Right renal cortex interstitium (tissue), 3 donors: ENCODE data around the gene NOL7. TPM values are rescaled to one million over a fixed set of nuclear protein-coding genes. Genes with fewer than 3 reads are reported as not detected.
A peak's percentile ranks its signal among the peaks of the same experiment; 100 is the strongest.

ENCODE experiments used
- DNase-seq, 3 donors: peaks; one replicate each; pipeline ENCODE4 v3.0.0-alpha.2; 2013; ENCODE audit warnings: low read depth in 3 of 3, low spot score in 2 of 3
- polyA plus RNA-seq, 3 donors: library from polyadenylated mRNA; unstranded; fragments of 120-200 nt; gene quantifications; one replicate each; pipeline ENCODE4 v1.2.1, GENCODE V29; 2013; ENCODE audit not compliant: insufficient read length in 3 of 3

The NOL7 gene
- polyA plus RNA-seq, 3 donors: 94.6 to 101 (median 97.3) TPM

DNA sequence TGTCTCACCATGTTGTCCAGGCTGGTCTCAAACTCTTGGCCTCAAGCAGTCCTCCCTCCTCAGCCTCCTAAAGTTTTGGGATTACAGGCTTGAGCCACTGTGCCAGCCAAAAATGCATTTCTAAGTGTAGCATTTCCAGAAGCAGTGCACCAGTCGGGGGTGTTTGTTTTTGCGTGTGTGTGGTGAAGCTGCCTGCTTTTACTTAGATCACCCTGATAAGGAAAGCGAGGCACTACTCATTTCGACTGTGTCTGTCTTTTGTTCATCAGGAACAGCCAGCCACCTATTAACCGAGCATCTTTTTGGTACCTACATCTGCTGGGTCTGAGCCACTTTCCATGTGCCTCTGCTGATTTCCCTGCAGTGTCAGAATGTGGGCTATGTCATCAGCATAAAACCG lies 22.0 kb upstream of the NOL7 start:
- no peak for DNase-seq

DNA sequence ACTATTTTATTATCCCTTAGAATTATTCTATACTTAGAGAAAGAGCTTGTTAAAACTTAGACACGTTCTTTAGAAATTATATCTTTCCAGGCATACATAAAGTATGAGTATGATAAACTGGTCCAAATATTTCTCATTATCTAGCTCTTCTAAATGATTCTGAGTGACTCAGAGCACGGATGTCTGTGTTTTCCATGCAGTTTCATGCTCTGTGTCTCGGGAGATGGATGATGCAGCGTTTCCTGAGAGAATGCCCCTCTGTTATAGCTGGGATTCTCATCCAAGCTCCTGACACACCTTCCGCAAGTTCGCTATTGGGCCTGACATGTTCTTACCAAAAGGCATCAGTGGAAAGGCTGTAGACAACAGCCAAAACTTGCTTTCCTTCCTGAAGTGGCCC lies 21.4 kb upstream of the NOL7 start:
- no peak for DNase-seq

DNA sequence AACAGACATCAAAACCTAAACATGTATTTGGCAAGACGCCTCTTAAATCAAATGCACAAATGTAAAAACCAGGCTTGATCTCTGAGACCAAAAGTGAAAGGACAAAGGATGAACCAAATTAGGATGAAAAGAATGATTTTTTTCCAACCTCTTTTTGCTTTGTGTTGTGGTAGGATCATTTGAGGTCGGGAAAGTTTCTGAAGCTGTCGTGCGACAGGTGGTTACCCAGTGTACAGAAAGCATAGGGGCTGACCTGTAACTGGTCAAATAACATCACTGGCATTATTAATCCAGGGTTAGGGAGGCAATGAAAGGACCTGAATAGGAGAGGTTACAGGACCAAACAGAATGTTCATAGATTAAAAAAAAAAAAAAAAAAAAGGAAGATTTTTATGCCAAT lies 18.1 kb upstream of the NOL7 start:
- no peak for DNase-seq

DNA sequence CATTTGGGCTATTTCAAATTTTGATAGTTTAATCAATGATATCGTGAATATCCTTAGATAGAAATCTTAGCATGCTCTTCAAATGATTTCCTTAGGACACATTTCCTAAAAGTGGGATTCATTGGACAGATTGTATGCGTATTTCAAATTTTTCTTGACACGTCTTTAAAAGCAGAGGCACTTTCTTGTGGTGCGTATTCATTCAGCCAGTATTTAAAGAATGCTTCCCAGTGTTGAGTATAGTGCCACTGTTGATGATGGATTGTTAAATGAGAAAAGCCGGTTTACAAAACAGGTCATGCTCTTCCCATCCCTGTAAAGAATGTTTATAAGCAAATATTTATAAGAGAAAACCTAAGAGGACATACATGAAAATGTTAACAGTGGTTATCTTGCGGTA lies 15.1 kb upstream of the NOL7 start:
- DNase-seq: no peak

DNA sequence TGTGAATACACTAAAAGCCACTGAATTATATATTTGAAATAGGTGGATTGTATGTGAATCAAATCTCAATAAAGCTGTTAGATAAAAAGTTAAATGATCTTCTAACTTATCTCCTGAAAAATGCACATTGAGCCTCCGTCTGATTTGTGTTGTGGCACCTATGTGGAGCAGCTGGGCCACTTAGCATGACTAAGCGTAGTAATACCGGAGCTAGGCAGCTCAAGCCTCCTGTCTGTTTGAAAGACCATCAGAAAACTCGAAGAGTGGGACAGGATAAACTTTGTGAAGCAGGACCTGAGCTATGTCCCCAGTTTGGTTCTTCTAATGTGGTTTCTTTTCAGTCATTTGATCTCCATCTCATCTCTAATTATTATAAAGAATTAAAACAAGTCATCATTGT lies 11.0 kb upstream of the NOL7 start:
- no peak for DNase-seq

DNA sequence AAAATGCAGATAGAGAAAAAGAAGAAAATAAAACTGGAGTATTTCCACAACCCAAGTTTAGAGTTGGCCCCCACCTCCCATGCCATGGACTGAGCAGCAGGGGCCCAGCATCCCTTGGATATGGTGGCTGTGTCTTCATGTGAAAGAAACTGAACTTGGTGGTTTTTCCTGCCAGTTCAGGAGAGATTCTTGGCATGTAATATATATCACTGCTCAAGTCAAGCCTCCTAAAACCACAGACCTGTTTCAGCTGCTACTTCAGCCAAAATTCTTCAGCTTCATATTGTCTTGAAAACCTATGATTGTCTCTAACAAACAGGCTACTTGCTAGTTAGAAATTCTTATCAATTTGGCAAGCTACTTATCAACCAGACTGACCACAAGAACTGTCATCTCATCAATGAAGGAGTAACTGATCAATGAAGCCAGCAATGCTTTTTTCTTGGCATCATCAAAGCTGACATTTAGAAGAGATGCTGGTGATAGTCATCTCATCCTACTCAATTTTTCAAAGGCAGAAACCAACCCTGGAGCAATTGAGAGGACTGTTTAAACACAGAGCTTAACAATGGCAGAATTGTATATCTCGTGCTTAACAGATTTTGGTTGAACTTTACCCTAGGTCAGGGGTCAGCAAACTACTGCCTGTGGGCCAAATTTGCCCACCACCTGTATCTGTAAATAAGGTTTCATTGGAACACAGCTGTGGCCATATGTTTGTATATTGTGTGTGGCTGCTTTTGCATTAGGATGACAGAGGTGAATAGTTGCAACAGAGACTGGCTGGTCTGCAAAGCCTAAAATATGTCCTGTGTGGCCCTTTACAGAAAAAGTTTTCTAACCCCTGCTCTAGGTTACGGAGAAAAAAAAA lies 10.4 kb upstream of the NOL7 start:
- DNase-seq: no peak

DNA sequence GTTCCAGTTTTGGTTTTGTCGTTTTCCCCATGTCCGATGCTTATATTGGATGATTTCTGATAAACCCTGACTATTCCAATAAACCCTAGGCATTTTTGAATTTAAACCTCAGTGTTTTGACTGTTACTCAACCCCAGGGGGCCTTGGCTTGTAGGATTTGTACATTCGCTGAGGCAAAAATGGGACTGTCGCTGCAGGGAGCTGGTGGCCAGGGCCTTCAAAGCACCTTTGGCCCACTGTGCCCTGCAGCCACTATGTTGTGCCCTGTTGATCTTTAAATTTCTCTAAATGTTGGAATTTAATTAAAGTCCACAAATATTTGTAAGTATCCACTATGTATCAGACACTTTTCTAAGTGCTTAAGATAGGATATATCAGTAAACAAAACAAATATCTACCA lies 9.5 kb upstream of the NOL7 start:
- no peak for DNase-seq

DNA sequence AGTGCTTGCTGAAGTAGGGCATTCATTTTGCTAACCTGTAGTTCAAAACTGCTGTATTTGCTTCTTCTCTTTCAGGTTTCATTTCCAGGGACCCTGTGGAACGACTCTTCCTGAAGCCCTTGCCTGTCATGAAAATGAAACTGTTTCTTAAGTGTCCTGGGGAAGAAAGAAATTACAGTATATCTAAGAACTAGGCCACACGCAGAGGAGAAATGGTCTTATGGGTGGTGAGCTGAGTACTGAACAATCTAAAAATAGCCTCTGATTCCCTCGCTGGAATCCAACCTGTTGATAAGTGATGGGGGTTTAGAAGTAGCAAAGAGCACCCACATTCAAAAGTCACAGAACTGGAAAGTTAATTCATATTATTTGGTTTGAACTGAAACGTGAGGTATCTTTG lies 3.4 kb upstream of the NOL7 start:
- no peak for DNase-seq

DNA sequence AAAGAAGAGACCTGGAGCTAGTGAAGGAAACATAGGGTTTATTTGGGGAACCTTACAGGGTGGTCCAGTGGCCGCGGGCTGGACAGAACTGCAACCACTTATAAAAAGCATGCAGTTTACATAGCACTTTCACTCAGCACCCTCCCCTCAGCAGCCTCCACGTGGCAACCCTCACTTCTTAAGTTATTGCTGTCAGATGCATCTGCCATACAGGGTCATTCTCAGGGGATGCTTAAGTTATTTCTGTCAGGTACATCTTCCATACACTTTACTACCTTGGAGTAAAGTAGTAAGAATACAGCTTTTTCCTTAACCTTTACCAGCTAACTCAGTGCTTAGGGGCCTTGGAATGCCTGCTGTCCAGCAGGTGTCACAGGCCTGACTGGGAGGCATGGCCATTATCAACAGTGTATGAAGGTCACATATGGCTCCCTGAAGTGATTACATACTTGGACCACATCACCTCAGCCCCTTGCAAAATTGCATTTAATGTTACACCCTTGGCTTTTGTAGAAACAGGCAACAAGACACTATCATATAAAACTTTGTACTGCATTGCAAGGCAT lies 2.0 kb upstream of the NOL7 start:
- no peak for DNase-seq

DNA sequence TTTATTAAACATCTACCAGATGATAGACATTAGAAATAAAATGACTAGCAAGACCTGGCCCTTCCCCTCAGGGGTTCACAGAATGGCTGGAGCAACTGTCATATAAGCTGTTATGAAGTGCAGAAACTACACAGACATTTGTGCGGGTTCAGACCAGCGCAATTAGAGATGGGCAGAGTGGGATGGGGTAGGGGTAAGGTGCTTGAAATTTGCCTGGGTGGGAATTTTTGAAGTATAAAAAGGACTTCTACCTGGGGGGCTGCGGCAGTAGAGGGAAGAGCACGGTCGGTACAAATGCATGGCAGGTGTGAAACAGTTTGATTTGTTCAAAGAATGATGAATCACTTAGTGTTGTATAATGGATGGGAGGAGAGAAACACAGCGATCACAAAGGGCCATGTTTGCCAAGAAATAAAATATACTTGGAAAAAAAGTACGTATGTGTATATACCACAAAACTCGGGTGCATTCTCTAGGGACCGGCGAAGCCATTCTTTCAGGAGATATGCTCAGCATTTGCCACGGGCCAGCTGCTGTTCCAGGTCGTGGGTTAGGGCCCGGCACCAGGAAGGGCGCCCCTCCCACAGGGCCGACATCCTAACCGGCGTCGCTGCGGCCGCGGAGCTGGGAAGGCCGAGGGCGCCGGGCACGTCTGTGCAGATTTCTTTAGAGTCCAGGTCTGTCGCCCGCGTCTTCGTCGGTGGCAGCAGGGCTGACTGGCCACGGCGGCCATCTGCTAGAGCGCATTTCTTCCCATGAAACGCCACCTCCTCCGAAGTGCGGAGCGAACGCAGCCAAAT lies 809 bp upstream of the NOL7 start:
- DNase-seq: peak in 2 of 3 donors; percentile 12 to 21

DNA sequence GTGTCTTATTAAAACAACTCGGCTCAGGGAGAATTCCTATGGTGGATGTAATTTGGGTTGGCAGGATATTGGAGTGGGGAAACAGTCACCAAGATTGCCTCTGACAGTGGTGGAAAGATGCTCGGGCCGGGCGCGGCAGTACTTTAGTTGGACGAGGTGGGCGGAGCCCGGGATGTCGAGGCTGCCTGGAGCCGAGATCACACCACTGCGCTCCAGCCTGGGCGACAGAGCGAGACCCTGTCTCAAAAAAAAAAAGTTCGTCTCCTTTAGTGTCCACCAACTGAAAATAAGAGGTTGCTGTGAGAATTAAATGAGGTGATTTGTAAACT lies 621 bp downstream of the NOL7 start:
- peak in 1 of 3 donors; percentile 20 for DNase-seq

DNA sequence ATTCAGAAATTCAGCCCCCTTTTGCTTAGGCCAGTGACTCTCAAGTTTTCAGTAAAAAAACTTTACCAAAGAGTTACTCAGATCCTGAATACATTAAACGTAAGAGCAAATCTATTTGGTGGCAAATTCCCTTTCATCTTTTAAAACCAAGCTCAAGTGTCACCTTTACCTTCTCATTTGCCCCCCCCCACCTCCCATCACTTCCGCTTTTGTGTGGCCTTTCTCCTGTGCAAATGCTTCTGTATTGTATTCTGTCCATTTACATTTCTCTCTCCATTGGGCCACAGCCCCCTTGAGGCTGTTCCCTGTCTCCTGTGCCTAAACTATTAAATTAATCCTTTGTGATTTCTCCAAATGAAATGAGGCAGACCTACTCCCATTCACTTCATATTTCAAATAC lies 1.9 kb downstream of the NOL7 start:
- no peak for DNase-seq

DNA sequence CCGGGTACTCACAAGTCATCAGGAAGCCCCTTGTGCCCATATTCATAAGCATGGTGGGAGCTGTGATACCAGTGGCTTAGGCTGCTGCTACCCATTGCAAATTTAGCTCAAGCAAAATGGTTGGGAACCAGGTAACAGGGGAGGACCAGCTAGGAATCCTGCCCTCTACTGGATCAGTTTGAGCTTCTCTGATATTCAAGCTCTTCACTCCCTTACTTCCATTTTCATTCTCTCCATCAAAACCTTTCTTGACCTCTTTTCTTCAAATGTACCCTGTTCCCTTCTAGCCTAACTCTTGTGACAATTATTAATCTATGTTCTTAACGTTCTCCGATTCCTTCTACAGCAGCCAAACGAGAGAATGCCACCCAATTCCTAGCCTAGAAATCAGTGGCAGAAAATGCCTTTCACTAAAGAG lies 9.7 kb downstream of the NOL7 start:
- DNase-seq: no peak

DNA sequence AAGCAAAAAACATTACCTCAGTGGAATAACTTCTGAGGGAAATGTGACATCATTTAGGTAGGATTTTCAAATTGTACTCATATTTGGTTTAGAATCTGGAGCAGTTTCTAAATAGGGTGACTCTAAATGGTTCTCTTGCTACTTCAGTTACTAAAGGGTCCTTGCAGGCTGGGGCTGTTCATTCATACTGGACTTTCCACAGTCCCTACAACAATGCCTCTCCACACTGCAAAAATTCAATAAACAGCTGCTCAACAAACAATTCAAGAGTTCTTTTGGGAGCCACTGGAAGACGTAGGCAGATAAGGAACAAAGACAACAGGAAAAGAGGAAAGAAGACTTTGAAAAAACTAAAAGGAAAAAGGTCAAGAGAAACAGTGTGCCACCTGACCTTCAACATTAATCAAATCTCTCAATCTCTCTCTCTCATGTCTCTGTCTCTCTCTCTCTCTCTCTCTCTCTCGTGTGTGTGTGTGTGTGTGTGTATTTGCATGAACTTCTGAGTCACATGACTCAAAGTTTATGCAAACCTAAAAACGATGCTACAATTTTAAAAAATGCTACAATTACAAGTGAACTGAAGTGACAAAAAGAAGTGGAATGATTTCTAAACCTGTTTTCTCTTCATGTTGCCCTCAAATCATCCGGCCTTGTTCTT lies 14.5 kb downstream of the NOL7 start:
- no peak for DNase-seq

DNA sequence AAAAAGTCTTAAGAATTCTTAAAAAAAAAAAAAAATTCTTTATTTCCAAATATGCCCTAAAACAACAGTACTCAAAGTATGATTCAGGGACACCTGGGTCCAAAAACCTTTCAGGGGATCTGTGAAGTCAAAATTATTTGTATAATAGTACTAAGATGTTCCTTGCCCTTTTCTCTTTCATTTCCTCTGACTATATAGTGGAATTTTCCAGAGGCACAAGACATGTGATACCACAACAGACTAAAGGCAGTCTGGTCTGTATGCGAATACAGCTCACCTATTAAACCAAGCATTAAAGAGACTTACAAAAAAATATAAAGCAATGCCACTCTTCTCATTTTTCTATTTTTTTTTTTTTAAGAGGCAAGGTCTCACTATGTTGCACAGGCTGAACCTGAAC lies 15.4 kb downstream of the NOL7 start:
- no peak for DNase-seq

DNA sequence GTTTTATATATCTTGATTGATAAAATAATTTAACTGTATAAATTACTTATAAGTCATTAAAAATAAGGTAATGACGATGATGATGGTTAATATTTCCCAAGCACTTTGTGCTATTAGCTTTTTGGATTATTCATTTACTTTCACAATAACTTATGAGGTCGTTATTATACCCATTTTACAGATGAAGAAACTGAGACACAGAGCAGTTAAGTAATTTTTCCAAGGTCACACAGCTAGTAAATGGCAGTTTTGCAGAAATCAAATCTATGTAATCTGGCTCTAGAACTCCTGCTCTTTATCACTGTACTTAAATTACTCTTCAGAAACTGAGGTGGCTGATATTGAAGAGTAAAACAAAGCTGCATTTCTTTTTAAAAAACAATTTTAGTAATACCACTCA lies 18.2 kb downstream of the NOL7 start:
- no peak for DNase-seq

DNA sequence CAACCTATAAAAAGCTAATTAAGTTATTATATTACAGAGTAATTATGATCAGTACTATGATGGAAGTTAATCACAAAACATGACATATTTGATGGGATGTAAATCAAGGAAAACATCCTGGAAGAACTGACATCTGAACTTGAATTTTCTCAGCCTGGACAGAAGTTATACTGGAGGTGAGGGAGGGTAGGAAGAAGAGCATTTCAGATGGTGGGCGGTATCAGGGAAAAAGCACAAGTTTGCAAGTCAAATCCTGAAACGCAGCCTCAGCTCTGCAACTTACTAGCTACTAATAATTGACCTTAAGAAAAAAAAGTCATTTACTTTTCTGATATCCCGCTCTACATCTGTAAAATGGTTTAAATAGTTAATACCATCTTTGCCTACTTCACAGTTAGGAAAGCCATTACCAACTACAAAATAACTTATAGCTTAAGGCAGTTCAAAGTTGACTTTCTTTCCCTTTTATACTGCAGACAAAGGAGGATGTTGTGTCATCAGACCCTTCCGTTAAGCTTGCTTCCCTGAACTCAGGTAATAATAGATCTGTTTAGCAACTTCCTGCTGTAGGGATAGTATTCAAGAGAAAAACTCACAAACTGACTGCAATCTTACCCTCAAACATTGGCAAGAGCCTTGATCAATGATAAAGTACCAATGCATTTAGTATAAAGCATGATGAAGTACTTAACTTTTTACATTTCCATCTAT lies 21.0 kb downstream of the NOL7 start:
- no peak for DNase-seq

DNA sequence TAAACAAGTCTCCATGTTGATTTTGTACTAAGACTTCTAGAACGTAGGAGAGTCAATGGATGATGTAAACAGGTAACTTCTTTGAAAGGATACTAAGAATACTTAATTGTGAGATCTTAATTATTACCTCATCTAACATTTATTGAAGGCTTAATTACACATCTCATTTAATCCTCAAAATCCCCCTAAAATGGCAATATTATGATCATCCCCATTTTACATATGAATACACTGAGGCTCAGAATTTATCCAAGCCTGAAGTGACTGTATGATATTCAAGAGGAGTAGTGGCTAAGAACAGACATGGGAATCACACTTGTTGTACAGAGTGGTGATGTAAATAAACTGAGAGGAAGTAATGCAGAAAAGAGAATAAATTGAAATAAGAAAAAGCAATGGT lies 22.9 kb downstream of the NOL7 start:
- DNase-seq: no peak

DNA sequence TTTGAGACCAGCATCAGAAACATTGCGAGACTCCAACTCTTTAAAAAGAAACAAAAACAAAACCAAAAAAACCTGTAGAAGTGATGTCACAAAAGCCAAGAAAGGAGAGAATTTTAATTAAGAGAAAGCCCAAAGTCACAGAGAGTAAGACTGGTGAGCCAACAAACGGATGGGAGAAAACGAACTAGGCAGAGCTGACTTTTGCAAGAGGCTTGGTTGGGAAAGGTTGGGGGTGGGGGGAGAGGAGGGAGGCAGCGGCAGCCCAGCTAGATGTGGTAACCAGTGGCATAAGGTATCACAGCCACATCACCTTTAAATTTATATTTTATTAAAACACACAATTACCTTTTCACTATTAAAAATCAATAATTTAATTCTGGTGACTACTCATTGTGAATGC lies 23.5 kb downstream of the NOL7 start:
- DNase-seq: no peak

DNA sequence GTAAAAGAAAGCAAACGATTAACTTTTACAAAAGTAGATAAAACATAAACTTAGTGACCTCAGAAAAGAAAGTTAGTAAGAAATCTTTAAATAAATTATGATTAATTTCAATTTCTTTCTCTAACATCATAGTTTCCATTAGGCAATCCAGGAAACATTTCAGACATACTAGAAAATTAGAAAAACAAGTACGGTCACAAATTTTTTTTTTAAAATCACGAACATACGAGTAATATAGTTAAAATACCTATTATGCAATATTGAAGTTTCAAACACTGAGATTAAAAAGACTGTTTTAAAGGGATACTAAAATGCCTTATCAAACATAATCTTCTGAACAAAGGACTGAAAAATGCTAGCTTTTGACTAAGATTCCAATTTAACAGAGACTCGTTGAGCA lies 26.2 kb downstream of the NOL7 start:
- no peak for DNase-seq

DNA sequence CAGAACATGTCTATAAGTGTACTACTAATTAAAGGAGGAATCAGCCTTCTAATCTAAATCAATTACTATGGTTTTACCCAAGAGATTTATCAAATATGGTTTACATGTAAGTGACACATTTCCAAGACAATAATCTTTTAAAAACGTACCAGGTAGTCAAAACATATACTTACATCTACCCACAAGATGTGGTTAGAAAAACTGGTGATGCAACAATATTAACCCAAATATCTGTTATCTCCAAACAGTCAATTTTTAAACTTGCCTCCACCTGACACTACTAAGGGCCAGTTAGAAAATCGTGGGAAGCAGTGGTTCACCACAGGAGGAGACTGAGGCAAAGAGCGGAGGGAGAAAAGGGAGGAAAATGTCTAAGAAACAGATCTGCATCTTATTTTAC lies 28.0 kb downstream of the NOL7 start:
- no peak for DNase-seq
